HG02678 (cell line): ENCODE data around the gene PRPS1L1.

Experiments
- ATAC-seq: cut with Tn5 transposase; IDR thresholded peaks from one replicate; pipeline ENCODE4 v1.9.1; 2021; ENCODE audit warnings: mild to moderate bottlenecking, moderate library complexity; ENCODE audit not compliant: unreplicated experiment

Gene PRPS1L1

DNA sequence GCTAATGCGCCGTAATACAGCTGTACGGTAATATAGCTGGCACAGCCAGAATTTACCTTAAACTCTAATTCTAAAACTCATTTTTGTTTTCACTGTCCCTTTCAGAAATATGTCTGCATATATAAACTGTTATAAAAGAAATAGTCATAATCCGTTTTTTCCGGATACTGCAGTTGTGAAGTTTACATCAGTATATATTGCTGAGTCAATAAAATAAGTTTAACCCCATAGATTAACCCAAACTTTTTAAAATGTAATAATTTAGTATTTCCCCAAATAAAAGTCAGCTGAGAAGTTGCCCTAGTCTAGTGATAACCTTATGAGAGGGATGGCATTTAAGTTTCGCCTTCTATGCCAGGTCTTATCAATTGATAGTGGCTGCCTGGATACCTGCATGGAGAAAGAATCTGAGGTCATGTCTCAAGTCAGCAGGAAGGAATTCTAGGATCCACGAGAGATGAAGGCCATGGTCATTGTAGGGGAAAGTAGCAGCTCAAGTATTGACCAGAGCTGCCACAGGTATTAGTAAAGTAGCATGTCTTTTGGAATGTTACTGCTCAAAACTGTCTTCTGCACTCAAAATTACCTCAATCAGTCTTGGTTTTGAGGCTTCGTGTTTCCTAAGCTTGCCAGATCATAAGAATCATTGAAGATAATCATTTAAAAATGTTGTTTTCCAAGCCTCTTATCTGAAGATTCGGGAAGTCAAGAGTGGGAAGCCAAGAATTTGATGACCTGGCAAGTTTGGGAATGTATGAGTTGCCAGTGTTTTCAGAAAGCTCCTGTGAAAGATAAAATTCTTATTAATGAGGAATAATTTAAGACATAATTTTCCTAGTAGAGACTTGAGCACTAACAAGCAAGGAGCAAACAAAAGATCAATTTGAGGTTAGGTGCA, 10.8 kb downstream of the PRPS1L1 start:
- ATAC-seq: no peak

DNA sequence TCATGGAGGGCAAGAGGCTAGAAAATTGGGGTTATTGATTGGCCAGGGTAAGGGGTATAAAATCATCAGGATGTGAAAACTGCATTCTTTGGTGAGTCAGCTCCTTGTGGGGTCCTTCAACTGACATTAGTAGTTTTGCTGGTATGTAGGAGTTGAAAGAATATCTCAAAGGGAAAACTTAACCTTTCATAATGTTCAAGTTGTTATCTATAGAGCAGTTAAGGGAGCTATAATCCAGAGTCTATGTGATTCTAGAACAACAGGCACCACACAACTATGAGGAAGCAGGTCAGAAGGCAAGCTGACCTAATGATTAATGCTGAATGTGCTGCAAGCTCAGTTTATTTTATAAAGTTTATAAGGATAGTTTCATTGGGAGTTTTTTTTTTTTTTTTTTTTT, 13.7 kb downstream of the PRPS1L1 start:
- no peak for ATAC-seq

DNA sequence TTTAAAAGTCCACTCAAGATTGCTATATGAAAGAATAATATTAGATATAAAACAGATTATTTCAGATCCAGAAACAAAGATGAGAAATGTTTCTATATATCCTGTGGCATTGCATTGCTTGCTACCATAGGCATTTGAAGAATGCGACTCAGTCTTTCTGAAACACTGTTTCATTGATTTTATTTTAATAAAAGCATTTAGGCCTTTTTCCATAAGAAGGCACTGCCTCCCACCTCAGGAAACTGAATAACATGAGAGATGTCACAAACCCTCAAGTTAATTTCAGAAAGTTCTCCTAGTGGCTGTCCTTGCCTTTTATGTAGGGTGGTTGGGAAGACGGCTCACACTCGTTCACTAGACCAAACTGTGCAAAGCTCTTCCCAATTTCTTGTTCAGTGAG, 23.3 kb downstream of the PRPS1L1 start:
- no peak for ATAC-seq

DNA sequence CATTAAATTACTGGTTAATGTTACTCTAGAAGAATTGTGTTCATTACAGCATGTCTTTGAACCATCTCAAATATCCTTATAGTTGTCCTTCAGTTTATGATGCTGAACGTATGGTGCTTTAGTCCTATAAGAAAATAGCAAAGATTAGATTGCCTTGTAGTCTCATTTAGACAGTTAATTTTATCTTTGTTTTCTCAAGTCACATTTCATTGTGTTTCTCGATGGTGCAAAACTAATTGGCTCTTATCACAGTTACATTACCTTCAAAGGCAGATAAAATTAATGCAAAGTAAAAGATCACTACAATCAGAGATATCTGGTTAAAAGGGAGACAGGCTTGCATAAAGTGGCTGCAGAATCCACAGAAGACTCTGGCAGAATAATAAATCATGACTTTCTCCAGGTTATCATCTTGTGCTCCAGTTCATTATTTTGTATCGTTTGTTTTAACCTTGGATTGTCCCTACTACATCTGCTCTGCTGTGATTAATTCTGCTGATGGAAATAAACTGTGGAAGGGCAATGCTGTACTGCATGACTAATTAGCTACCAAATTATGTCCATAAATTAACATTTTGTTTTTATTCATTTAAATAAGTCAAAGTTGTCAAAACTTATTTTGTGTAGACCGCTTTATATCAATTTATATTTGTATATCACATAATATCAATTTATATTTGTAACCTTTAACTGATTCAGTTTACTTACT, 24.2 kb downstream of the PRPS1L1 start:
- no peak for ATAC-seq

DNA sequence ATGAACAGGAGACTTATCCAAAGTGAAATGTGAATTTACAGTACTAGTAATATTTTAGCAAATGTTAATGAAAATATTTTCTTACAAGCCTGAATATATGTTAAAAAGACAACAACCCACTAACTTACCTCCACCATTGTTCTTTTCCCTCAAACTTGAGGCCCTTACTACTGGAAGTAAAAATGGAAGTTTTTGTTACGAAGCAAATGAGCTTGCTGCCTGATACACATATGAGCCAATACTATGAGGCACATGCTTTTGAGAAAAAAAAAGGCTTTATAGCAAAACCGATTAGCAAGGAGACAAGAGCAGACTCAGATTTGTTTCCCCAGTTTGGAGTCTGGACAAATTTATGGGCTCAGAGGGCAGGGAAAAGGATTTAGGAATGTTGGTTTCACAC, 29.0 kb downstream of the PRPS1L1 start:
- ATAC-seq: no peak

DNA sequence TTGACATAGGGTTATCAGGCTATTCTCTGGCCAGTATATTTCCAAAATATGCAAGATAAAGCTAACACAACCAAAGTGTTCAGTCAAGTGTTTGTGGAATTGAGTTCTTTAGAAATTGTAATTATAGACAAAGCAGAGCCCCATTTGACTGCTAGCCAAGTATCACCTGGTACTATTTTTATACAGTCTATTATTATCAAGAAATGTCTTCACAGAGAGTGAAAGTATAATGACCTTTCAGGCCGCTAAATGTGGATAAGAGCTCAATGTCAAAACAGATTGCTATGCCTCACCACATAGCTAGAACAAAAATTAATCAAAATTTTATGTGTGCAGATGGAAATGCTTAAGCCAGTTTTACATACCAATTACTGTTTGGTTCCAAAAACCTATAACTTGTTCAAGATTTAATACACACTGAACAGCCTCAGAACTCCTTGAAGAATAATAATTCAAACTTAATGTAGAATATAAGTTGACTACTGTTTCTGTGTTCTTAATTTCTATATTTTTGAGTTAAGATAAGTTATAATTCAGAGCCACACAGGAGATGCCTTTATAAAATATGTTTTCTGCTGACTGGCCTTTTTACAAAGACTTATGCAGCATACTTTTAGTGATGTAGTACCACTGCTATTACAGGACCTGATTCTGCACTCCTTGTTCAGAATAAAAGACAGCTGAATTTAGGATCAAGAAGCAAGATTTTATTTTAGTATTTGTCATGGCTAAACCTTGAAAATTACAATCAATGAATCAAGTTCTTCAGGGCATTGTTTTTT, 31.0 kb downstream of the PRPS1L1 start:
- ATAC-seq: no peak

DNA sequence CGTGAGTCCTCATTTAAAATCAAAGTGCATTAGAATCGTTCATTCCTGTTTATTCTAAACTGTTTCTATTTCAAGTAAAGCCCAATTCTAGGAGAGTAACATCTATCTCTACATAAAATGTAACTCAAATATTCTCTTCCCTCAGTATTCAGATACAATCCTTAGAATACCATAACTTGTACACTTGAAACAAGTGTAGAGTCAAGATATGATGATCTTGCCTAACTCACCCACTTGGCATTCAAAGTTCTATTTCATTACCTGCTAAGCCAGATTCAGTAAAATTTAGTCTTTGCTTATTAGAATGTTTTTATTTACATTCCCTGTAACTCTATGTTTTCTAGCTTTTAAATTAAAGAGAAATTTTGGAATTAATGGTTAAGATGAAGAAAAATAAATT, 31.6 kb downstream of the PRPS1L1 start:
- no peak for ATAC-seq

DNA sequence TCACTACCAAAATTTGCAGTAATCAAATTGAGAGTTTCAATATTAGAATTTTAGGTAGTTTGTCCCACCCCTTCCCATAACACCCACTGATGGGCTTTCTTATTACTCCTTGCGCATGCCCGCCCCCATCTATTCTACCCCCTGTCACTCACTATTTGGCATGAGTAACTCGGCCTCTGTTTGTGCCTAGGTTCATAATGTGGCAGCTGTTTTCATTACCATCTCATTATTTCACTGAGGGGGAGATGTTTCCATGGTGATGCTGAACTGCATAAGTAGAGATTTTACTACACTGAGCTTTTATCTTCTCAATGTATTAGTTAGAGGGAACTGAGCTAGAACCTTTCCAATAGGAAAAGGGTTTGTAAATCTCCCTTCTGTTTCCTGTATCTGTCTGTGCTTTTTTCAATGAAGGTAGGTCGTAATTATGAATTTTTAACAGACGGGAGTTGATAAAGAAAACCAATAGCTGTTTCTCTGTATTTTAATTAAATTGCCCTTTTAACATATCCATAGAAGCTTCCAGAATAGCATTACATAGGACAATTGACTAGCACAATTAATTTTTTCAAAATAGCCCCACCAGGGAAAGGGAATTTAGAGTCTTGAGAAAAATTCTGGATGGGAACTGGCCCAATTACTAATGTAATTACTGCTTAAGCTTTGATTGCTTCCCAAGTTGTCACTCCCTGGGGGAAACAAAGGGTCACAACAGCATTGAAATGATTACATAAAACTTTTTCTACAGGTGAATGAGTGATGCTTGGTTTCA, 33.4 kb downstream of the PRPS1L1 start:
- ATAC-seq: no peak

DNA sequence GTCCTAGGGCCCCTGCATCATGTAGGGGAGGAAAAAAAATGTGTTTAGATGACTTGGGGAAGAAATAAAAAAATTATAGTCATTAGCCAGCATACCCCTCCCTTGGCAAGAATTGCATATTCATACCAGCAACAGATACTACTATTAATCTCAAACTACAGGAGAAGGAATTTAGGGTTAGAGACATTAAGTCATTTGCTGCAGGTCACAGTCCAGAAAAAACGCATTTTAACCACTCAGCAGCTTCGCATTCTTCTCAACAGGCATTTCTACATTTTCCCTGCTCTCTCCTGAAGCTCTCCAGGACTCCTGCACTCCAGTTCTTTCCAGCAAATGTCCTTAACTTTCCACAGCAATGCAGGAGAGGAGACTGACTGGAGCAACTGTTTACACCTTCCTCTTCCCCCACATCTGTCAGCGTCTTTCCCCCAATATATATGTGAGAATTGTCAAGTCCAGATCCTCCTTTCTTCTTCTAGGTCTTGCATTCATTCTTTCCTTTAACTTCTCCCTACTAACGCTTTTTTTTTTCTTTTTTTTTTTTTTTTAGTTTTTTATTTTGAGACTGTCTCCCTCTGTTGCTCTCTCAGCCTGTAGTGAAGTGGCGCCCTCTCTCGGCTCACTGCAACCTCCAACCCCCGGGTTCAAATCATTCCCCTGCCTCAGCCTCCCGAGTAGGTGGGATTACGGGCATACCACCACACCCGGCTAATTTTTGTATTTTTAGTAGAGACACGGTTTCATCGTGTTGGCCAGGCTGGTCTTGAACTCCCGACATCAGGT, 35.6 kb downstream of the PRPS1L1 start:
- ATAC-seq: no peak

DNA sequence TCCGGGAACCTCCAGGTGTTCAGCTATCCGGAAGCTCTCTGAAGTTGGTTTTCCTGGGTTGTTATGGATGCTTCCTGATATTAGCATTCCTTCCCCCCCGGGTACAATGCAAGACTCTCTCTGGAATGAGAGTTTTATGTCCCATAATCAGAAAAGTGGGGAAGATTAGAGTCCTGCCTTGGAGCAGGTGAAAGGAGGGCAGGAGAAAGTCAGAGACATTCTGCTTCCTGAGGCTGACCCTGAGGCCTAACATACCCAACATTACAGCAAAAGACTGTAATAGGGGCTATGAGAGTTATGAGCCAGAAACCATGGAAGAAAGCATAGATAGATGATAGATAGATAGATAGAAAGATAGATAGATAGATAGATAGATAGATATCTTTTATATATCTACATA, 36.9 kb downstream of the PRPS1L1 start:
- no peak for ATAC-seq

DNA sequence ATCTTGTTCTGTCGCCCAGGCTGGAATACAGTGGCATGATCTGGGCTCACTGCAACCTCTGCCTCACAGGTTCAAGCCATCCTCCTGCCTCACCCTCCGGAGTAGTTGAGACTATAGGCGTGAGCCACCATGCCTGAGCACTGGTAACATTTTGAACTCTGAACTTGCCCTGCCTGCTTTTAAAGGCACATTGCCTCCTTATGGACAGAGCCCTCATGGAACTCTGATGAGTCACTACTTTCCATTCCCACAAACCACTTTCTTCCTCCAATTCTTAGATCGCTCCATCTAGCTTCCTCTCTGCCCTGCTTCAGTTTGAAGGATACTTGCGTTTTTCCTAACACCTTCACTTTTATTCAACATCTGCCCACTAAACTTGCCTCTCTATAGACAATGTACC, 38.1 kb downstream of the PRPS1L1 start:
- no peak for ATAC-seq

DNA sequence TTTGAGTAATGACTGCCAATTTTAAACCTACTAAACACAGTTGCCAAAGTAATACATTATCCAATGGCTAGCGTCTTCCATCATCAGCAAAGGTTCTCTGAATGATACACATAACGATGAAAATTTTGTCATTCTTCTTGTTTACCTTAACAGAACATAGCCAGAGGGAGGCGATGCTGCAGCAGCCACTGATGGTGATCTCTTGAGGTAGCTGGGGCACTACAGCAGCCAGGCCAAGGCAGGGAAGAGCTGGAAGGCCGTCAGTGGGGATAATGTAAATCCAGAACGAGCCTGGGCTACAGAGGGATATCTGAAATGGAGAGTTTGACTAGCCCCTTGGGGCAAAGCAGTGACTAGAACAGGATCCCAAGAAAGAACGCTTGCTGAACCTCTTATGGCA, 38.8 kb downstream of the PRPS1L1 start:
- no peak for ATAC-seq

DNA sequence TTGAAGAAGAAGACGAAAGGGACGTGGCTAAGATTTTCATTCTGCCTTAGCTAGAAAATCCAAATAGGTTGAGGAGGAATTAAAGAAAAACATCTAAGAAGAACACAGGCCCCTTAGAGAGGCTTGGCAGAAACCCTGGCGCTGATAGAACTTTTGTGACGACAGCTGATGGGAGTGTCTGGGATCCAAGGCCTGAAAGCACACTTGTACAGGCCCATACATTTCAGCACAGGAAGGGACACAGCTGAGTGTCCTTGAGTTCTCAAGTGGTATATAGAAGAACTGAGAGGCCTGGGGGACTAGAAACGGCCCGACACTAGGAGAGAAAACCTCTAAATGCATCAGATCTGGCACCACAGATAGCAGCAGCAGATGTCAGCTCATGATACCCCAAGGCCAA, 39.5 kb downstream of the PRPS1L1 start:
- ATAC-seq: no peak

DNA sequence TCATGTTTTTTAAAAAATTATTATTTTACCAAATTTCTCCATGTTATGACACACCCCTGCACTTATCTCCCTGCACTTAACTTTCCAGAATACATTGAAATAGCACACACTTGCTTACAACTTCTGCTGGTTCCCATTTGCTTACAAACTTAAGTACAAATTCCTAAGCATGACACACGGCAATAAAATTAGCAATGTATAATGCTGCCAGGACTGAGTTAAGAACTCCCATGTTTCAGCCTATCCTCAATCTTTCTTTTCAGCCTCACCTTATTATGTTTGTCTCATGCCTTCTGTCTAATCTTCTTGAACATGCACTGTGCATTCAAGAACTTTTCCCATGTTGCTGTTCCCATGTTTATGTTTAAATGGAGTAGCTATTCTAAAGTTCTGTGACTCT, 40.8 kb downstream of the PRPS1L1 start:
- ATAC-seq: no peak

DNA sequence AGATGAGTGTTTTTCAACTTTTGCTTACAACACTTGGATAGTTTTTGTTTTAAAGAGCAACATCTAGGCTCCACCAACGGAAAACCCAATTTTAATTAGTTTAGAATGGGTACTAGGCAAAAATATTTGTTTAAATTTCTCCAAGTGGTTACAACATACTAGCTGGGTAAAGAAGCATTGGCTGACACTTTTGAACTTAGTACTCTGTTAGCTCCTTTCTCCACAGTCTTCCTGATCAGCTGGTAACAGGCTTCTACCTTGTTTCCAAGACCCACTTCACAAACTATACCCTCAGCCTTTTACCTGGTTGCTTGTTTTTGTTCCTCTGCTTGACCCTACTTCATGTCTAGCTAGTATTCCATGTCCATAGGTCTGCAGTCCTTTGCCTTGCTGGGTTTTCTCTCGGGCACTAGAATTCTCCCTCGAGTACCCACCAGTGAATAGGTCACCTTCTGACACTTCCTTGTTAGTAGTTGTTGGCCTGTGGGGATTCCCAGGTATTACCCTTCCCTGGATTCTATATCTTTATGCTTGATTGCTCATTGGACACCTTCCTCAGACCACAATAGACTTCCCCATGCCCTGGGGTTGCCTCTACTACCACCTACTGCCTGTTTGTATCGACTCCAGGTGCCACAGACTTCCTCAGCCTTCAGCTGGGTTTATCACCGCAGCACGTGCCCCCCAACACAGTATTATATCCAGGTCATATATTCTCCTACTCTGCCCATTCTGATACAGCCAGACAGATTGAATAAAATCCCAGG, 42.0 kb downstream of the PRPS1L1 start:
- ATAC-seq: no peak

DNA sequence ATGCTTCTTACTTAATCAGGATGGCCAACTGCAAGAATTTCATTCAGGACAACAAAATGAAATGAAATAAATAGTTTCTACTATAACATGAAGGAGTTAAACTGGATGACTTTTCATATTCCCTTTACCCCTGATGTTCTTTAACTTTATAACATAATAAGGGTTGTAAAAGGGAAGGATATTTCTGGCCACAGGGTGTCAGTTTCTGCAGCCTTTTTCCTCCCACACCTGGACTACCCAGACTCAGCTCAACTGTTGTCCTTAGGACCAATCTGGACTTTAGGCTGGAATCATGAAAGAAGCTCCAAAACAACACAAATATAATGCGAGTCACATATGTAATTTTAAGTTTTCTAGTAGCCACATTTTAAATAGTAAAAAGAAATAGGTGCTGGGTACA, 43.4 kb downstream of the PRPS1L1 start:
- no peak for ATAC-seq

DNA sequence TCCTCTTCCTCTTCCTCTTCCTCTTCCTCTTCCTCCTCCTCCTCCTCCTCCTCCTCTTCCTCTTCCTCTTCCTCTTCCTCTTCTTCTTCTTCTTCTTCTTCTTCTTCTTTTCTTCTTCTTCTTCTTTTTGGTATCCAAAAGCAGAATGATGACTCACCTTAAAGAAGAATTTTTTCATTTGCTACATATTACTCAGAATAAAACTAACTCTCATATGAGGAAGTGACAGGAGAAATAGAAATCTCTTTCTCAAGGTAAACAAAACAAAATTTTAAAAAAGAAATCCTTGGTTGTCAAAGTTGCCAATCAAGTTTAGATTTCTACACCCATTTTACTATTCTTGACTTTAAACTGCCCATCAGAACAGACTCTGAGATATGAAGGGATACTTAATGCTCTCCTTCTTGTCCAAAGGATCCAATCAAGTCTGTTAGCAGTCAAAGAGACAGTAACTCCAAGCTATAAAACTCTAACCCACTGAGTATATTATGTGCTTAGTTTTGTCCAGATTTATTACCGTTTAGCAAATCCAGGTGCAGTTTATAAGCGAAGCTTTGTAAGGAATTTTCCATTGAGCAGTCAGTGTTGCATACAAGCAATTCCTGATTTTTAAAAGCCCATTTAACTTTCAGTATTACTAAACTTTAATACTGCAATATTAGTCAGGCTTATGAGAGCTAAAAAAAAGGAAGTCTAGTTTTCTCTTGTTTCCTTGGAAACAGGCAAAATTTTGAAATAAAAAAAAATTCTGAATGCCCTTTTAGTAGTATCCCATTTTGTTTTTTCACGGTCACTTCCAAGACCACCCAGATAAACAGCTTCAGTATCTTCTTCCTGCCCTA, 44.2 kb downstream of the PRPS1L1 start:
- ATAC-seq: no peak

DNA sequence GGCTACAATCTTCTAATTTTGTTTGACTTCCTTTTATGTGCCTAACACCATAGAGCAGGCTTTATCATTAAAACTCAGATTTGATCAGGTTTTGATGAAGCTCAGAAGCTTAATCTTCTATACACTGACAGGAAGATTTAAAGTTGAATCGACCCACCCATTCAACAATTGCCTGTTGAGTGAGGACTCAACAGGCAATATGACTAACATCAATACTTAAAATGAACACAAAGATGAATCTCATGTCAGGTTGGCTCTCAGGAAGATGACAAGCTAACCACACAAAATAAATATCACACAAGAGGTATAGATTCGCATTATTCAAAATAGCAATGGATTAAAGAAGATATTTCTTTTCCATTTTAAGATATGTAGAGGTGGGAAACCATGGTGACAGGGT, 50.7 kb downstream of the PRPS1L1 start:
- no peak for ATAC-seq
